ENCODE results near the gene EEF1G. TPM values are rescaled to one million over a fixed set of nuclear protein-coding genes. Genes with fewer than 3 reads are reported as not detected.

EEF1G gene
- total RNA-seq, 1 experiment from 2014 or later = 1,667 TPM

DNA sequence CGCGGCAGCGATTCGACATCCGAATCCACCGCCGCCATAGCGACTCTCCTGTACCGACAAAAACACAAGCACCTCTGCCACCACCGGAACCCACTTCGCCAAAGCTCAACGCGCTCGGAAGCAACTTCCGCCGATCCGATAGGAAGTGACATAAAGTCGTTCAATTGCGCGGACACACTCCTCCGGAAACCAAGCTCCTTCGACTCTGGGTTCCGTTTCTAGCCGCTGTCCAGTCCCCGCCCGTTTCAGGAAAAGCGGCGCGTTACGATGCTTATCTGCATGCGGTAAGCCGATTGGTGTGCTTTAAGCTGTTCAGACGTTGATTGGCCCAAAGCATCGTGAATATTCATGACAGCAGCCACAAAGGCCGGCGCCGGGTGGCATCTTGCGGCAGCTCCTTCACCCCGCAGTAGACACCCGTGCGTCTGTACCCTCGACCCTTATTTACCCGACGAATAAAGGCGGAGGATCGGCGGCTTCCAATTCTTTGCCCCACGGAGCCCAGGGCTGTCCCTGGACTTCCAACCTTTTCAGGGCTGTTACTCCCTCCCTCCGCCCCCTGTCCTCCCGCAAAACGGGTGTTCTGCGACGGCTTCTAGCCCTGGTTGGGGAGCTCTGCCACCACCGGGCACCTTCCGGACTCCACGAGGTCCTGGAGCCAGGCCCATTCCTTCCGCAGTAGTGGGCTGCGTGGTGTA, 17.9 kb upstream of the EEF1G start, which contains the start of gene TUT1:
Gene TUT1 (minus strand): TSS at position 76 of the 698 bp plus-strand sequence. CDS start 38 bp downstream, at position 38.
- CTCF ChIA-PET = interaction anchor here (0.6 to 4.5 kb wide), 39 partner anchors 9 to 251 kb away, joined by 3 to 74 read pairs (median 5); partner anchors contain the start of genes B3GAT3, BSCL2, C11orf98 and CSKMT
- Mint-ChIP-seq H3K36me3 (peaks cover 46% of the 10 kb centered on the region), H3K27me3 (ENCODE audit: low read depth) (no peaks in the 10 kb centered on the region; the same call in 1 of the 2 replicates), H3K9me3 (no peaks in the 10 kb centered on the region), H3K4me3 (peak within 1 kb of the TSS; percentile 99), H3K4me1 (peaks cover 19% of the 10 kb centered on the region), H3K27ac (peak within 1 kb of the TSS; percentile 91)
- DNase-seq (ENCODE audit: low spot score) (peak; percentile 96), ATAC-seq (peak; percentile 89)
- POLR2A ChIA-PET = interaction anchor here (0.5 to 3.1 kb wide), 42 partner anchors 9 to 254 kb away, joined by 3 to 53 read pairs (median 7); partner anchors contain the start of genes ASRGL1, B3GAT3, BSCL2 and C11orf98
- TF ChIP-seq FOXP1 (CRISPR knock-in tag; IDR thresholded peaks at IDR 0.05; ENCODE audit: borderline replicate concordance) = peak; percentile 68; the same call in 1 of the 2 replicates
- TF ChIP-seq SMAD3 (CRISPR knock-in tag; IDR thresholded peaks at IDR 0.05; ENCODE audit: borderline replicate concordance) = peak; percentile 74; the same call in 1 of the 2 replicates
- TF ChIP-seq, protein P1, sequence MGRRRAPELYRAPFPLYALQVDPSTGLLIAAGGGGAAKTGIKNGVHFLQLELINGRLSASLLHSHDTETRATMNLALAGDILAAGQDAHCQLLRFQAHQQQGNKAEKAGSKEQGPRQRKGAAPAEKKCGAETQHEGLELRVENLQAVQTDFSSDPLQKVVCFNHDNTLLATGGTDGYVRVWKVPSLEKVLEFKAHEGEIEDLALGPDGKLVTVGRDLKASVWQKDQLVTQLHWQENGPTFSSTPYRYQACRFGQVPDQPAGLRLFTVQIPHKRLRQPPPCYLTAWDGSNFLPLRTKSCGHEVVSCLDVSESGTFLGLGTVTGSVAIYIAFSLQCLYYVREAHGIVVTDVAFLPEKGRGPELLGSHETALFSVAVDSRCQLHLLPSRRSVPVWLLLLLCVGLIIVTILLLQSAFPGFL (CRISPR knock-in tag; IDR thresholded peaks at IDR 0.05; ENCODE audit: borderline replicate concordance) = no peak
- TF ChIP-seq, protein P2, sequence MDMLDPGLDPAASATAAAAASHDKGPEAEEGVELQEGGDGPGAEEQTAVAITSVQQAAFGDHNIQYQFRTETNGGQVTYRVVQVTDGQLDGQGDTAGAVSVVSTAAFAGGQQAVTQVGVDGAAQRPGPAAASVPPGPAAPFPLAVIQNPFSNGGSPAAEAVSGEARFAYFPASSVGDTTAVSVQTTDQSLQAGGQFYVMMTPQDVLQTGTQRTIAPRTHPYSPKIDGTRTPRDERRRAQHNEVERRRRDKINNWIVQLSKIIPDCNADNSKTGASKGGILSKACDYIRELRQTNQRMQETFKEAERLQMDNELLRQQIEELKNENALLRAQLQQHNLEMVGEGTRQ (CRISPR knock-in tag; IDR thresholded peaks at IDR 0.05) = peak; percentile 48
- TF ChIP-seq MYBL2 (CRISPR knock-in tag; IDR thresholded peaks at IDR 0.05) = peak; percentile 95
- TF ChIP-seq SMAD4 (CRISPR knock-in tag; IDR thresholded peaks at IDR 0.05) = no peak
- TF ChIP-seq CREM (CRISPR knock-in tag; IDR thresholded peaks at IDR 0.05) = peak; percentile 95
- TF ChIP-seq ZNF263 (CRISPR knock-in tag; IDR thresholded peaks at IDR 0.05; ENCODE audit: low read depth) = no peak
- TF ChIP-seq, protein P3, sequence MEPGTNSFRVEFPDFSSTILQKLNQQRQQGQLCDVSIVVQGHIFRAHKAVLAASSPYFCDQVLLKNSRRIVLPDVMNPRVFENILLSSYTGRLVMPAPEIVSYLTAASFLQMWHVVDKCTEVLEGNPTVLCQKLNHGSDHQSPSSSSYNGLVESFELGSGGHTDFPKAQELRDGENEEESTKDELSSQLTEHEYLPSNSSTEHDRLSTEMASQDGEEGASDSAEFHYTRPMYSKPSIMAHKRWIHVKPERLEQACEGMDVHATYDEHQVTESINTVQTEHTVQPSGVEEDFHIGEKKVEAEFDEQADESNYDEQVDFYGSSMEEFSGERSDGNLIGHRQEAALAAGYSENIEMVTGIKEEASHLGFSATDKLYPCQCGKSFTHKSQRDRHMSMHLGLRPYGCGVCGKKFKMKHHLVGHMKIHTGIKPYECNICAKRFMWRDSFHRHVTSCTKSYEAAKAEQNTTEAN (CRISPR knock-in tag; IDR thresholded peaks at IDR 0.05) = 0 out of 2 replicates have a peak, but pooled peaks have one; percentile 59
- TF ChIP-seq, protein P4, sequence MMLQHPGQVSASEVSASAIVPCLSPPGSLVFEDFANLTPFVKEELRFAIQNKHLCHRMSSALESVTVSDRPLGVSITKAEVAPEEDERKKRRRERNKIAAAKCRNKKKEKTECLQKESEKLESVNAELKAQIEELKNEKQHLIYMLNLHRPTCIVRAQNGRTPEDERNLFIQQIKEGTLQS (CRISPR knock-in tag; conservative IDR thresholded peaks at IDR 0.05) = no peak
- no peak for TF ChIP-seq JAZF1 (CRISPR knock-in tag; IDR thresholded peaks at IDR 0.05)
- TF ChIP-seq TEAD4 (CRISPR knock-in tag; IDR thresholded peaks at IDR 0.05) = no peak
- TF ChIP-seq, protein P5, sequence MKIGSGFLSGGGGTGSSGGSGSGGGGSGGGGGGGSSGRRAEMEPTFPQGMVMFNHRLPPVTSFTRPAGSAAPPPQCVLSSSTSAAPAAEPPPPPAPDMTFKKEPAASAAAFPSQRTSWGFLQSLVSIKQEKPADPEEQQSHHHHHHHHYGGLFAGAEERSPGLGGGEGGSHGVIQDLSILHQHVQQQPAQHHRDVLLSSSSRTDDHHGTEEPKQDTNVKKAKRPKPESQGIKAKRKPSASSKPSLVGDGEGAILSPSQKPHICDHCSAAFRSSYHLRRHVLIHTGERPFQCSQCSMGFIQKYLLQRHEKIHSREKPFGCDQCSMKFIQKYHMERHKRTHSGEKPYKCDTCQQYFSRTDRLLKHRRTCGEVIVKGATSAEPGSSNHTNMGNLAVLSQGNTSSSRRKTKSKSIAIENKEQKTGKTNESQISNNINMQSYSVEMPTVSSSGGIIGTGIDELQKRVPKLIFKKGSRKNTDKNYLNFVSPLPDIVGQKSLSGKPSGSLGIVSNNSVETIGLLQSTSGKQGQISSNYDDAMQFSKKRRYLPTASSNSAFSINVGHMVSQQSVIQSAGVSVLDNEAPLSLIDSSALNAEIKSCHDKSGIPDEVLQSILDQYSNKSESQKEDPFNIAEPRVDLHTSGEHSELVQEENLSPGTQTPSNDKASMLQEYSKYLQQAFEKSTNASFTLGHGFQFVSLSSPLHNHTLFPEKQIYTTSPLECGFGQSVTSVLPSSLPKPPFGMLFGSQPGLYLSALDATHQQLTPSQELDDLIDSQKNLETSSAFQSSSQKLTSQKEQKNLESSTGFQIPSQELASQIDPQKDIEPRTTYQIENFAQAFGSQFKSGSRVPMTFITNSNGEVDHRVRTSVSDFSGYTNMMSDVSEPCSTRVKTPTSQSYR (CRISPR knock-in tag; IDR thresholded peaks at IDR 0.05) = no peak
- peak; percentile 78 for TF ChIP-seq GABPB1 (CRISPR knock-in tag; IDR thresholded peaks at IDR 0.05)
- no peak for TF ChIP-seq ZNF121 (CRISPR knock-in tag; IDR thresholded peaks at IDR 0.05)
- no peak for TF ChIP-seq HMGA2 (CRISPR knock-in tag; IDR thresholded peaks at IDR 0.05)
- TF ChIP-seq CBFB (CRISPR knock-in tag; IDR thresholded peaks at IDR 0.05; ENCODE audit: low read depth) = 0 out of 2 replicates have a peak, but pooled peaks have one; percentile 64
- no peak for TF ChIP-seq MXD4 (CRISPR knock-in tag; IDR thresholded peaks at IDR 0.05; ENCODE audit: borderline replicate concordance)
- TF ChIP-seq ZNF671 (CRISPR knock-in tag; IDR thresholded peaks at IDR 0.05) = no peak
- 0 out of 2 replicates have a peak, but pooled peaks have one; percentile 49 for TF ChIP-seq NFE2L1 (CRISPR knock-in tag; IDR thresholded peaks at IDR 0.05)
- TF ChIP-seq FOXK1 (CRISPR knock-in tag; IDR thresholded peaks at IDR 0.05) = peak; percentile 97
- TF ChIP-seq FOXJ3 (CRISPR knock-in tag; IDR thresholded peaks at IDR 0.05; ENCODE audit: borderline replicate concordance) = no peak
- TF ChIP-seq, protein P6, sequence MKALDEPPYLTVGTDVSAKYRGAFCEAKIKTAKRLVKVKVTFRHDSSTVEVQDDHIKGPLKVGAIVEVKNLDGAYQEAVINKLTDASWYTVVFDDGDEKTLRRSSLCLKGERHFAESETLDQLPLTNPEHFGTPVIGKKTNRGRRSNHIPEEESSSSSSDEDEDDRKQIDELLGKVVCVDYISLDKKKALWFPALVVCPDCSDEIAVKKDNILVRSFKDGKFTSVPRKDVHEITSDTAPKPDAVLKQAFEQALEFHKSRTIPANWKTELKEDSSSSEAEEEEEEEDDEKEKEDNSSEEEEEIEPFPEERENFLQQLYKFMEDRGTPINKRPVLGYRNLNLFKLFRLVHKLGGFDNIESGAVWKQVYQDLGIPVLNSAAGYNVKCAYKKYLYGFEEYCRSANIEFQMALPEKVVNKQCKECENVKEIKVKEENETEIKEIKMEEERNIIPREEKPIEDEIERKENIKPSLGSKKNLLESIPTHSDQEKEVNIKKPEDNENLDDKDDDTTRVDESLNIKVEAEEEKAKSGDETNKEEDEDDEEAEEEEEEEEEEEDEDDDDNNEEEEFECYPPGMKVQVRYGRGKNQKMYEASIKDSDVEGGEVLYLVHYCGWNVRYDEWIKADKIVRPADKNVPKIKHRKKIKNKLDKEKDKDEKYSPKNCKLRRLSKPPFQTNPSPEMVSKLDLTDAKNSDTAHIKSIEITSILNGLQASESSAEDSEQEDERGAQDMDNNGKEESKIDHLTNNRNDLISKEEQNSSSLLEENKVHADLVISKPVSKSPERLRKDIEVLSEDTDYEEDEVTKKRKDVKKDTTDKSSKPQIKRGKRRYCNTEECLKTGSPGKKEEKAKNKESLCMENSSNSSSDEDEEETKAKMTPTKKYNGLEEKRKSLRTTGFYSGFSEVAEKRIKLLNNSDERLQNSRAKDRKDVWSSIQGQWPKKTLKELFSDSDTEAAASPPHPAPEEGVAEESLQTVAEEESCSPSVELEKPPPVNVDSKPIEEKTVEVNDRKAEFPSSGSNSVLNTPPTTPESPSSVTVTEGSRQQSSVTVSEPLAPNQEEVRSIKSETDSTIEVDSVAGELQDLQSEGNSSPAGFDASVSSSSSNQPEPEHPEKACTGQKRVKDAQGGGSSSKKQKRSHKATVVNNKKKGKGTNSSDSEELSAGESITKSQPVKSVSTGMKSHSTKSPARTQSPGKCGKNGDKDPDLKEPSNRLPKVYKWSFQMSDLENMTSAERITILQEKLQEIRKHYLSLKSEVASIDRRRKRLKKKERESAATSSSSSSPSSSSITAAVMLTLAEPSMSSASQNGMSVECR (CRISPR knock-in tag; IDR thresholded peaks at IDR 0.05; ENCODE audit: borderline replicate concordance) = peak; percentile 25; the same call in 1 of the 2 replicates
- TF ChIP-seq ZNF232 (CRISPR knock-in tag; IDR thresholded peaks at IDR 0.05) = peak; percentile 76; the same call in 1 of the 2 replicates
- peak; percentile 65; the same call in 1 of the 2 replicates for TF ChIP-seq CREB1 (CRISPR knock-in tag; IDR thresholded peaks at IDR 0.05)
- 0 out of 2 replicates have a peak, but pooled peaks have one; percentile 60 for TF ChIP-seq NFATC4 (CRISPR knock-in tag; IDR thresholded peaks at IDR 0.05)

Measured in WTC11 (cell line).